Lung (tissue), 12 donors: Measurements from ENCODE around the gene SLC4A1AP. TPM values are rescaled to one million over a fixed set of nuclear protein-coding genes. Genes with fewer than 3 reads are reported as not detected.

Experiments used
- ATAC-seq: fragments of 200-7000 bp; cut with Tn5 transposase; one replicate; pipeline ENCODE4 v1.9.1; 2020; ENCODE audit warnings: moderate number of reproducible peaks; ENCODE audit not compliant: insufficient read depth, low FRiP score
- DNase-seq, 3 donors: peaks; one replicate each; pipeline ENCODE4 v3.0.0-alpha.2; 2013 to 2017
- H3K27ac ChIP-seq, 2 donors: one replicate each; pipeline ENCODE4 v1.5.1; 2013; ENCODE audit warnings: mild to moderate bottlenecking in 2 of 2, moderate library complexity in 2 of 2, control low read depth in 1 of 2, inconsistent platforms in 1 of 2, low read depth in 1 of 2, low read length in 1 of 2
- H3K27me3 ChIP-seq, 3 donors: one replicate each; pipeline ENCODE4 v1.5.1; 2013; ENCODE audit warnings: low read length in 2 of 3; ENCODE audit not compliant: control insufficient read depth in 3 of 3, insufficient read depth in 3 of 3
- H3K36me3 ChIP-seq, 4 donors: one replicate each; pipeline ENCODE4 v1.5.1; 2013; ENCODE audit warnings: low read length in 4 of 4, mild to moderate bottlenecking in 1 of 4, moderate library complexity in 1 of 4; ENCODE audit not compliant: control insufficient read depth in 4 of 4, insufficient read depth in 4 of 4
- H3K4me1 ChIP-seq, 5 donors: one replicate each; pipeline ENCODE4 v1.5.1; 2013; ENCODE audit warnings: low read length in 5 of 5, mild to moderate bottlenecking in 2 of 5, moderate library complexity in 1 of 5; ENCODE audit not compliant: control insufficient read depth in 5 of 5, insufficient read depth in 5 of 5
- H3K4me3 ChIP-seq: one replicate; pipeline ENCODE4 v1.5.1; 2013; ENCODE audit warnings: mild to moderate bottlenecking, control low read depth, moderate library complexity
- H3K9ac ChIP-seq, 2 donors: one replicate each; pipeline ENCODE4 v1.5.1; 2013; ENCODE audit warnings: low read length in 2 of 2, control low read depth in 1 of 2; ENCODE audit not compliant: insufficient read depth in 1 of 2
- H3K9me3 ChIP-seq, 4 donors: one replicate each; pipeline ENCODE4 v1.5.1; 2013; ENCODE audit warnings: low read length in 3 of 4, mild to moderate bottlenecking in 1 of 4, moderate library complexity in 1 of 4; ENCODE audit not compliant: control insufficient read depth in 4 of 4, insufficient read depth in 3 of 4
- WGBS, 2 donors: extraction: QIAGEN DNeasy Blood & Tissue Kit; methylation state at CpG; one replicate each; pipeline ENCODE4 v1.1.7; 2013; 5-methylcytosine and 5-hydroxymethylcytosine counted together
- polyA plus RNA-seq, 2 donors: library from polyadenylated mRNA; stranded (reverse); fragments of 200-250 nt; gene quantifications; one replicate each; pipeline ENCODE4 v1.2.1, GENCODE V29; 2013
- total RNA-seq, 2 donors: library from RNA; depleted of rRNA in 1 of 2; stranded (reverse); fragments of >200 nt in 1 of 2; gene quantifications; one replicate each; pipeline ENCODE4 v1.2.1, GENCODE V29; 2014 to 2021
- TF ChIP-seq, protein P1 (sequence below): IDR thresholded peaks from 2 replicates; pipeline ENCODE4 v1.5.1; 2012; ENCODE audit warnings: mild to moderate bottlenecking; ENCODE audit errors: control extremely low read depth, extremely low read depth
- donor health status: control.
- donor health status: control.
- donor health status: Bipolar disorder and iron deficiency.
- donor health status: healthy.
- donor health status: DM: yes; HTN: yes; CAD: no.

The SLC4A1AP gene
- total and polyA plus RNA-seq, 4 donors: 14.0 to 28.6 (median 17.9) TPM

DNA sequence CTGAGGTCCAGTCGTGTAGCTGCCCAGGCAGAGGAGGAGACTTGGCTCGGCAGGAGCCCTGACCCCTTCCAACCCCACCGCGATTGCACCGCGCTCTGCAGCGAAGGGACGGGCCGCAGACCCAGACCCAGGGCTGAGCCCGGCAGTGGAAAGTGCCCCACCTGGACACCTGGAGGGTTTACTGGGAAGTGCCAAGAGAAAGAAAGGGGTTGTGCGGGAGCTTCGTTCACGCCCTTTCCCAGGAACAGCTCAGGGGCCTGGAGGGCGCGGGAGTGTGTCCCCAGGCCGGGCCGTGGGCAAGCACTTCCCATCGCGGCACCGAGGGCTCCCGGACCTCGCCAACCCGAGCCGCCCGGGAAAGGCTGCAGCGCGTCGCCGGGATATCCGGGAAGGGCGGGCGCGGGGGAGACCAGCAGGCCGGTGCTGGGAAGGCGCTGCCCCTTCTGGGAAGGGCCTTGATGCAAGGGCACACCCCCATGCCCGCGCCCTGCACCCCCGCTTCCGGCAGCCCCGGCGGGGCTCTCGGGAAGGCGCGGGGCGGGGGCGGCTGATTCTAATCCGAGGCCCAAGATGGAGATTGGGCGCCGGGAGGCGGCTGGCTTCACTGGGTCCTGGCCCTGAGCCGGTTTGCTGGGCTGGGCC lies 71.7 kb downstream of the SLC4A1AP start:
- Histone ChIP-seq H3K27me3 (no peaks in the 10 kb centered on the region), H3K27ac (peak overlapping the region; percentile 90 to 94), H3K36me3 (no peaks in the 10 kb centered on the region), H3K4me1 (peaks cover 0 to 27% (median 11%) of the 10 kb centered on the region in 5 donors), H3K4me3 (peak overlapping the region; percentile 43), H3K9me3 (no peaks in the 10 kb centered on the region), H3K9ac (peak overlapping the region; percentile 42 to 63)
- 2 to 4% methylated on average over 51 of the region's 51 CpGs for WGBS, 2 donors
- ATAC-seq (peak; percentile 89), DNase-seq (peak; percentile 80 to 89 (median 85))
- TF ChIP-seq, protein P1, sequence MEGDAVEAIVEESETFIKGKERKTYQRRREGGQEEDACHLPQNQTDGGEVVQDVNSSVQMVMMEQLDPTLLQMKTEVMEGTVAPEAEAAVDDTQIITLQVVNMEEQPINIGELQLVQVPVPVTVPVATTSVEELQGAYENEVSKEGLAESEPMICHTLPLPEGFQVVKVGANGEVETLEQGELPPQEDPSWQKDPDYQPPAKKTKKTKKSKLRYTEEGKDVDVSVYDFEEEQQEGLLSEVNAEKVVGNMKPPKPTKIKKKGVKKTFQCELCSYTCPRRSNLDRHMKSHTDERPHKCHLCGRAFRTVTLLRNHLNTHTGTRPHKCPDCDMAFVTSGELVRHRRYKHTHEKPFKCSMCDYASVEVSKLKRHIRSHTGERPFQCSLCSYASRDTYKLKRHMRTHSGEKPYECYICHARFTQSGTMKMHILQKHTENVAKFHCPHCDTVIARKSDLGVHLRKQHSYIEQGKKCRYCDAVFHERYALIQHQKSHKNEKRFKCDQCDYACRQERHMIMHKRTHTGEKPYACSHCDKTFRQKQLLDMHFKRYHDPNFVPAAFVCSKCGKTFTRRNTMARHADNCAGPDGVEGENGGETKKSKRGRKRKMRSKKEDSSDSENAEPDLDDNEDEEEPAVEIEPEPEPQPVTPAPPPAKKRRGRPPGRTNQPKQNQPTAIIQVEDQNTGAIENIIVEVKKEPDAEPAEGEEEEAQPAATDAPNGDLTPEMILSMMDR: no peak

GRCh38 chr2:27736031-27736889 lies 72.6 kb downstream of the SLC4A1AP start:
- H3K36me3 ChIP-seq: no peaks in the 10 kb centered on the region
- peaks cover 0 to 23% (median 11%) of the 10 kb centered on the region in 5 donors for H3K4me1 ChIP-seq
- no peak overlapping the region for H3K4me3 ChIP-seq
- no peak overlapping the region for H3K9ac ChIP-seq
- H3K9me3 ChIP-seq: no peaks in the 10 kb centered on the region
- H3K27ac ChIP-seq: peak overlapping the region; percentile 90 to 94
- no peaks in the 10 kb centered on the region for H3K27me3 ChIP-seq
- WGBS, 2 donors: 86 to 92% methylated on average over 10 of the region's 10 CpGs
- TF ChIP-seq, protein P1: no peak
- DNase-seq (no peak), ATAC-seq (no peak)

- WGBS, 2 donors: 98 to 100% methylated on average over 6 of the region's 6 CpGs
- no peak overlapping the region for H3K9ac ChIP-seq
These were observed 73.2 kb downstream of the SLC4A1AP start for GRCh38 chr2:27736890-27737204.

More at GRCh38 chr2:27736890-27737204, 73.2 kb downstream of the SLC4A1AP start:
- Histone ChIP-seq H3K27ac (peak overlapping the region; percentile 29 to 94), H3K36me3 (no peaks in the 10 kb centered on the region), H3K9me3 (no peaks in the 10 kb centered on the region), H3K4me3 (no peak overlapping the region), H3K27me3 (no peaks in the 10 kb centered on the region), H3K4me1 (peaks cover 0 to 23% (median 11%) of the 10 kb centered on the region in 5 donors)
- DNase-seq (no peak), ATAC-seq (no peak)
- TF ChIP-seq, protein P1: no peak
